H9 (cell line): Measurements from ENCODE around the gene PTPRN2. TPM values are rescaled to one million over a fixed set of nuclear protein-coding genes. Genes with fewer than 3 reads are reported as not detected.

Experiments used
- DNase-seq: peaks from one replicate; pipeline ENCODE4 v3.0.0-alpha.2; 2017
- H2AFZ ChIP-seq: one replicate; pipeline ENCODE4 v1.6.1; 2013; ENCODE audit warnings: mild to moderate bottlenecking, low read length, control low read depth, moderate library complexity
- H2AK5ac ChIP-seq: 2 replicates; pipeline ENCODE4 v1.6.1; 2013; ENCODE audit warnings: low read length, control low read depth, mixed read lengths; ENCODE audit not compliant: insufficient read length
- H2BK120ac ChIP-seq: one replicate; pipeline ENCODE4 v1.6.1; 2013; ENCODE audit warnings: low read depth, mild to moderate bottlenecking, low read length, control low read depth, inconsistent platforms; ENCODE audit not compliant: poor library complexity, severe bottlenecking
- H2BK12ac ChIP-seq: 2 replicates; pipeline ENCODE4 v1.6.1; 2013; ENCODE audit warnings: low read length, control low read depth, mixed read lengths, low read depth; ENCODE audit not compliant: insufficient read length
- H2BK15ac ChIP-seq: 2 replicates; pipeline ENCODE4 v1.6.1; 2013; ENCODE audit warnings: low read depth, low read length, control low read depth
- H2BK20ac ChIP-seq: one replicate; pipeline ENCODE4 v1.6.1; 2013; ENCODE audit warnings: low read depth, mild to moderate bottlenecking, low read length, control low read depth, inconsistent platforms; ENCODE audit not compliant: poor library complexity, severe bottlenecking
- H2BK5ac ChIP-seq: 2 replicates; pipeline ENCODE4 v1.6.1; 2013; ENCODE audit warnings: low read length, control low read depth, mixed read lengths; ENCODE audit not compliant: insufficient read length
- H3K14ac ChIP-seq: 2 replicates; pipeline ENCODE4 v1.6.1; 2013; ENCODE audit warnings: low read length, control low read depth; ENCODE audit not compliant: insufficient read depth
- H3K18ac ChIP-seq: 2 replicates; pipeline ENCODE4 v1.6.1; 2013; ENCODE audit warnings: low read depth, mild to moderate bottlenecking, mixed read lengths, low read length, control low read depth; ENCODE audit not compliant: insufficient read length
- H3K23ac ChIP-seq: 2 replicates; pipeline ENCODE4 v1.6.1; 2013; ENCODE audit warnings: low read length, control low read depth, mixed read lengths, low read depth; ENCODE audit not compliant: insufficient read length
- H3K23me2 ChIP-seq: 2 replicates; pipeline ENCODE4 v1.6.1; 2013; ENCODE audit warnings: low read depth, mild to moderate bottlenecking, mixed read lengths, low read length, control low read depth; ENCODE audit not compliant: insufficient read length, poor library complexity, severe bottlenecking
- H3K27ac ChIP-seq: 2 replicates; pipeline ENCODE4 v1.5.1; 2013; ENCODE audit warnings: low read length, control low read depth, mixed read lengths, low read depth; ENCODE audit not compliant: insufficient read length
- H3K27me3 ChIP-seq: 2 replicates; pipeline ENCODE4 v1.6.1; 2013; ENCODE audit warnings: low read length, control low read depth, inconsistent platforms; ENCODE audit not compliant: insufficient read depth
- H3K4ac ChIP-seq: 2 replicates; pipeline ENCODE4 v1.6.1; 2013; ENCODE audit warnings: low read depth, mild to moderate bottlenecking, control low read depth, inconsistent platforms, low read length, moderate library complexity
- H3K4me1 ChIP-seq: 2 replicates; pipeline ENCODE4 v1.6.1; 2013; ENCODE audit warnings: low read length, control low read depth, inconsistent platforms; ENCODE audit not compliant: insufficient read depth
- H3K4me2 ChIP-seq: 2 replicates; pipeline ENCODE4 v1.6.1; 2013; ENCODE audit warnings: low read length, control low read depth, mixed read lengths; ENCODE audit not compliant: insufficient read length, insufficient read depth
- H3K56ac ChIP-seq: 2 replicates; pipeline ENCODE4 v1.6.1; 2013; ENCODE audit warnings: low read depth, mild to moderate bottlenecking, mixed read lengths, low read length, control low read depth; ENCODE audit not compliant: insufficient read length
- H3K79me1 ChIP-seq: 2 replicates; pipeline ENCODE4 v1.6.1; 2013; ENCODE audit warnings: low read depth, mild to moderate bottlenecking, moderate library complexity, low read length, control low read depth, inconsistent platforms; ENCODE audit not compliant: insufficient read depth, poor library complexity, severe bottlenecking
- H3K79me2 ChIP-seq: 2 replicates; pipeline ENCODE4 v1.6.1; 2013; ENCODE audit warnings: low read length, control low read depth, inconsistent platforms; ENCODE audit not compliant: insufficient read depth
- H3K9ac ChIP-seq: 2 replicates; pipeline ENCODE4 v1.6.1; 2013; ENCODE audit warnings: low read length, control low read depth, mixed read lengths; ENCODE audit not compliant: insufficient read length; ENCODE audit errors: extremely low read depth
- H3K9me3 ChIP-seq: one replicate; pipeline ENCODE4 v1.6.1; 2013; ENCODE audit warnings: low read depth, low read length, inconsistent platforms; ENCODE audit not compliant: control insufficient read depth
- H3T11ph ChIP-seq: one replicate; pipeline ENCODE4 v1.6.1; 2013; ENCODE audit warnings: mild to moderate bottlenecking, low read length, control low read depth, inconsistent platforms
- H4K20me1 ChIP-seq: one replicate; pipeline ENCODE4 v1.6.1; 2013; ENCODE audit not compliant: control insufficient read depth, insufficient read length, insufficient read depth
- H4K5ac ChIP-seq: 2 replicates; pipeline ENCODE4 v1.6.1; 2013; ENCODE audit warnings: low read depth, mild to moderate bottlenecking, mixed read lengths, low read length, control low read depth; ENCODE audit not compliant: insufficient read length
- H4K8ac ChIP-seq: replicated peaks from 2 replicates; pipeline ENCODE4 v1.6.1; 2013; ENCODE audit warnings: low read length, control low read depth, mixed read lengths, low read depth; ENCODE audit not compliant: insufficient read length
- H4K91ac ChIP-seq: 2 replicates; pipeline ENCODE4 v1.6.1; 2013; ENCODE audit warnings: low read depth, mild to moderate bottlenecking, moderate library complexity, mixed read lengths, low read length, control low read depth; ENCODE audit not compliant: insufficient read length
- H3K27ac Mint-ChIP-seq, 3 experiments: 2 replicates in 2 of 3; 3 replicates in 1 of 3; pipeline ENCODE4 v1.8.0; 2020 to 2021; ENCODE audit warnings: mixed read lengths in 3 of 3, mild to moderate bottlenecking in 1 of 3, moderate library complexity in 1 of 3
- H3K27me3 Mint-ChIP-seq: 2 replicates; pipeline ENCODE4 v1.8.0; 2021; ENCODE audit warnings: low read depth, mild to moderate bottlenecking, moderate library complexity, mixed read lengths
- H3K36me3 Mint-ChIP-seq, 3 experiments: 2 replicates in 2 of 3; 3 replicates in 1 of 3; pipeline ENCODE4 v1.8.0; 2020 to 2021; ENCODE audit warnings: low read depth in 3 of 3, mixed read lengths in 3 of 3; ENCODE audit not compliant: insufficient read depth in 1 of 3
- H3K4me1 Mint-ChIP-seq, 2 experiments: 2 replicates each; pipeline ENCODE4 v1.8.0; 2020; ENCODE audit warnings: mixed read lengths in 2 of 2
- H3K4me3 Mint-ChIP-seq, 2 experiments: 2 replicates in 1 of 2; 3 replicates in 1 of 2; pipeline ENCODE4 v1.8.0; 2020 to 2021; ENCODE audit warnings: mild to moderate bottlenecking in 2 of 2, mixed read lengths in 2 of 2, moderate library complexity in 1 of 2
- H3K9me3 Mint-ChIP-seq, 2 experiments: 2 replicates in 1 of 2; 3 replicates in 1 of 2; pipeline ENCODE4 v1.8.0; 2020; ENCODE audit warnings: mild to moderate bottlenecking in 2 of 2, mixed read lengths in 2 of 2, moderate library complexity in 1 of 2
- CTCF ChIP-seq: fragments of 200-600 bp; sonication (generic); conservative IDR thresholded peaks from 3 replicates; pipeline ENCODE4 v1.8.0; 2021; ENCODE audit warnings: antibody characterized with exemption, mild to moderate bottlenecking
- WGBS: extraction: QIAGEN DNeasy Blood & Tissue Kit; methylation state at CpG from one replicate; pipeline ENCODE4 v1.1.7; 2013; ENCODE audit warnings: missing lambda C conversion rate, low lambda C conversion rate, mixed read lengths; ENCODE audit not compliant: insufficient read length; ENCODE audit errors: extremely low coverage; 5-methylcytosine and 5-hydroxymethylcytosine counted together
- total RNA-seq: library from RNA; stranded (reverse); gene quantifications from 2 replicates; pipeline ENCODE4 v1.2.1, GENCODE V29; 2021

The PTPRN2 gene
- total RNA-seq, 1 experiment from 2014 or later = 5.2 TPM

- Mint-ChIP-seq H3K27ac (no peak overlapping the region), H3K4me3 (no peak overlapping the region), H3K36me3 (peaks cover 0 to 4% (median 0%) of the 10 kb centered on the region in 3 experiments; a peak in 1 of 7 replicates), H3K4me1 (peaks cover 0 to 7% of the 10 kb centered on the region in 2 experiments; a peak in 2 of 4 replicates), H3K9me3 (peaks cover 0 to 4% of the 10 kb centered on the region in 2 experiments; a peak in 2 of 5 replicates), H3K27me3 (no peaks in the 10 kb centered on the region)
- Histone ChIP-seq H4K8ac (no peak overlapping the region), H3K9me3 (no peaks in the 10 kb centered on the region), H3K79me1 (no peaks in the 10 kb centered on the region), H3K14ac (no peak overlapping the region), H3K18ac (no peak overlapping the region), H2BK20ac (no peak overlapping the region), H3K27me3 (peaks cover 26% of the 10 kb centered on the region; the same call in 1 of the 2 replicates), H4K20me1 (no peaks in the 10 kb centered on the region), H3K9ac (no peak overlapping the region), H3T11ph (no peak overlapping the region), H4K5ac (no peak overlapping the region), H2AFZ (no peak overlapping the region), H3K23ac (no peak overlapping the region), H3K27ac (no peak overlapping the region), H2BK5ac (no peak overlapping the region), H2BK15ac (no peak overlapping the region), H2AK5ac (no peak overlapping the region), H3K4ac (no peak overlapping the region), H2BK120ac (no peak overlapping the region), H4K91ac (no peak overlapping the region), H2BK12ac (no peak overlapping the region), H3K23me2 (no peaks in the 10 kb centered on the region), H3K4me1 (no peaks in the 10 kb centered on the region), H3K4me2 (no peak overlapping the region), H3K56ac (no peak overlapping the region), H3K79me2 (no peaks in the 10 kb centered on the region)
- no CpG with 5 or more reads among the region's 3 CpGs for WGBS
- no peak for TF ChIP-seq CTCF
- peak; percentile 77 for DNase-seq
These were observed 7.4 kb upstream of the PTPRN2 start for GRCh38 chr7:158595068-158595467.
